GM12878 (cell line): ENCODE results near the gene CASP8AP2. TPM values are rescaled to one million over a fixed set of nuclear protein-coding genes. Genes with fewer than 3 reads are reported as not detected.

Experiments used
- ATAC-seq: fragments of 200-7000 bp; cut with Tn5 transposase; 3 replicates; pipeline ENCODE4 v1.9.1; 2020; ENCODE audit warnings: mild to moderate bottlenecking, moderate library complexity
- BruUV-seq: library from RNA; stranded (reverse); fragments of 400-500 nt; replicated peaks from 2 replicates; lab custom pipeline; 2021; lab: Mats Ljungman, UMichigan
- CTCF ChIA-PET: fragments of 300-600 bp; sonication (Branson Sonifier 250); formaldehyde crosslinking; extraction: SDS; loops from one replicate; lab custom pipeline; 2021; ENCODE audit warnings: inconsistent platforms; lab: Yijun Ruan, JAX
- POLR2A ChIA-PET: fragments of 350-600 bp; formaldehyde crosslinking; extraction: SDS; loops from one replicate; lab custom pipeline; 2021; ENCODE audit warnings: inconsistent platforms; lab: Charles Lee
- RAD21 ChIA-PET: fragments of 300-600 bp; sonication (Branson Sonifier 250); formaldehyde crosslinking; loops from one replicate; lab custom pipeline; 2023; ENCODE audit warnings: antibody characterized with exemption; ENCODE audit not compliant: unreplicated experiment; lab: Charles Lee
- SMC1A ChIA-PET: fragments of 300-600 bp; sonication (Branson Sonifier 250); formaldehyde crosslinking; loops from one replicate; lab custom pipeline; 2023; ENCODE audit not compliant: unreplicated experiment, uncharacterized antibody; lab: Charles Lee
- DNase-seq: peaks from one replicate; pipeline ENCODE4 v3.0.0-alpha.2; 2011; ENCODE audit warnings: low read depth, low spot score
- FAIRE-seq: peaks from 3 replicates; lab custom pipeline; 2011; peaks lifted over from hg19 to GRCh38; lab: Jason Lieb, UNC
- H2AFZ ChIP-seq: 2 replicates; pipeline ENCODE4 v1.6.0; 2011; ENCODE audit warnings: low read depth, low read length, control low read depth; ENCODE audit not compliant: control insufficient read depth
- H3K27ac ChIP-seq: 2 replicates; pipeline ENCODE4 v1.5.1; 2011; ENCODE audit warnings: control low read depth; ENCODE audit not compliant: control insufficient read depth, insufficient read depth
- H3K27me3 ChIP-seq, 2 experiments: replicated peaks in 1 of 2; 2 replicates each; pipeline versions ENCODE4 v1.6.0 to v1.6.1; 2011; ENCODE audit warnings: low read length in 1 of 2; ENCODE audit not compliant: control insufficient read depth in 2 of 2, insufficient read depth in 2 of 2
- H3K36me3 ChIP-seq, 2 experiments: 2 replicates each; pipeline ENCODE4 v1.5.1; 2011; ENCODE audit warnings: low read length in 1 of 2; ENCODE audit not compliant: control insufficient read depth in 2 of 2, insufficient read depth in 2 of 2
- H3K4me1 ChIP-seq: 2 replicates; pipeline ENCODE4 v1.6.1; 2011; ENCODE audit warnings: mild to moderate bottlenecking, low read length, moderate library complexity, mixed read lengths; ENCODE audit not compliant: control insufficient read depth, insufficient read depth
- H3K4me2 ChIP-seq: 2 replicates; pipeline ENCODE4 v1.6.0; 2011; ENCODE audit warnings: control low read depth; ENCODE audit not compliant: control insufficient read depth, insufficient read depth
- H3K4me3 ChIP-seq: fragments of 200-600 bp; sonication (generic); 2 replicates; pipeline ENCODE4 v1.5.1; 2016
- H3K79me2 ChIP-seq: 2 replicates; pipeline ENCODE4 v1.6.0; 2011; ENCODE audit warnings: low read length; ENCODE audit not compliant: control insufficient read depth, insufficient read depth
- H3K9ac ChIP-seq: 2 replicates; pipeline ENCODE4 v1.8.0; 2011; ENCODE audit warnings: low read length, control low read depth, mixed read lengths; ENCODE audit not compliant: control insufficient read depth, insufficient read depth
- H3K9me3 ChIP-seq: replicated peaks from 3 replicates; pipeline ENCODE4 v1.5.1; 2011; ENCODE audit warnings: mild to moderate bottlenecking, low read length; ENCODE audit not compliant: control insufficient read depth, insufficient read depth
- H4K20me1 ChIP-seq: 2 replicates; pipeline ENCODE4 v1.6.0; 2011; ENCODE audit not compliant: control insufficient read depth, insufficient read depth
- ATF7 ChIP-seq: fragments of 450-650 bp; IDR thresholded peaks from 2 replicates; pipeline ENCODE4 v1.6.1; 2016; ENCODE audit warnings: low read depth, mild to moderate bottlenecking
- BRCA1 ChIP-seq: IDR thresholded peaks from 2 replicates; pipeline ENCODE4 v1.6.1; 2011; ENCODE audit warnings: low read depth, low read length, improper control_type of control experiment
- FOXK2 ChIP-seq: fragments of 450-650 bp; IDR thresholded peaks from 2 replicates; pipeline ENCODE4 v1.6.1; 2017; ENCODE audit warnings: mild to moderate bottlenecking, moderate library complexity
- MEF2B ChIP-seq: fragments of 450-650 bp; IDR thresholded peaks from 2 replicates; pipeline ENCODE4 v1.6.1; 2018; ENCODE audit warnings: mild to moderate bottlenecking, moderate library complexity; ENCODE audit not compliant: partially characterized antibody, poor library complexity, severe bottlenecking
- NFYB ChIP-seq: IDR thresholded peaks from 2 replicates; pipeline ENCODE4 v1.6.1; 2011; ENCODE audit warnings: low read depth, mild to moderate bottlenecking, low read length, improper control_type of control experiment, moderate library complexity; ENCODE audit not compliant: insufficient read depth
- NR2C1 ChIP-seq: fragments of 450-650 bp; IDR thresholded peaks from 2 replicates; pipeline ENCODE4 v1.6.1; 2017; ENCODE audit warnings: antibody characterized with exemption, mild to moderate bottlenecking, moderate library complexity
- RUNX3 ChIP-seq: IDR thresholded peaks from 2 replicates; pipeline ENCODE4 v1.6.1; 2012; ENCODE audit warnings: low read length, inconsistent platforms
- SMAD5 ChIP-seq: IDR thresholded peaks from 2 replicates; pipeline ENCODE4 v1.6.1; 2016; ENCODE audit warnings: antibody characterized with exemption, low read depth
- SMARCA5 ChIP-seq: fragments of 450-650 bp; IDR thresholded peaks from 2 replicates; pipeline ENCODE4 v1.6.1; 2017; ENCODE audit warnings: mild to moderate bottlenecking
- SUPT20H ChIP-seq: IDR thresholded peaks from 2 replicates; pipeline ENCODE4 v1.6.1; 2011; ENCODE audit warnings: low read depth, mild to moderate bottlenecking, low read length, moderate library complexity, borderline replicate concordance; ENCODE audit not compliant: control insufficient read depth
- WGBS: methylation state at CpG from one replicate; pipeline ENCODE4 v1.1.6; 2016; ENCODE audit warnings: low lambda C conversion rate; ENCODE audit not compliant: insufficient replicate concordance, insufficient coverage; ENCODE audit errors: missing lambda C conversion rate; 5-methylcytosine and 5-hydroxymethylcytosine counted together
- in situ Hi-C: fragments of 300-500 bp; cut with MboI; formaldehyde crosslinking; loops from 9 replicates; pipeline ENCODE4 v1.14.3; 2018; ENCODE audit warnings: mixed read lengths
- intact Hi-C: fragments of 100-400 bp; cut with micrococcal nuclease; formaldehyde crosslinking; loops from one replicate; pipeline ENCODE4 v1.14.2; 2022; ENCODE audit not compliant: unreplicated experiment
- polyA plus RNA-seq, 11 experiments: library from polyadenylated mRNA; depleted of rRNA in 4 of 11; unstranded in 6 of 11; stranded (reverse) in 5 of 11; fragments of >200 nt; fragmentation: Nextera tagmentation in 4 of 11; fragmentation: Illumina TruSeq in 1 of 11; extraction: Ambion mirVana in 4 of 11; extraction: Trizol in 1 of 11; gene quantifications; 1 replicate in 1 of 11; 2 replicates in 10 of 11; pipeline versions ENCODE4 v1.2.1 to v1.2.3, GENCODE V29; 2011 to 2016; ENCODE audit warnings: inconsistent platforms in 2 of 11, missing spikeins in 2 of 11, low read depth in 1 of 11
- total RNA-seq, 4 experiments: library from RNA; depleted of rRNA in 3 of 4; stranded (reverse); fragments of >200 nt in 3 of 4; fragmentation: Illumina TruSeq in 1 of 4; extraction: Trizol in 1 of 4; gene quantifications; 2 replicates each; pipeline versions ENCODE4 v1.2.1 to v1.2.3, GENCODE V29; 2013 to 2021
- TF ChIP-seq, protein P1 (sequence below): IDR thresholded peaks from 2 replicates; pipeline ENCODE4 v1.6.1; 2012; ENCODE audit warnings: low read depth, low read length, improper control_type of control experiment
- TF ChIP-seq, protein P2 (sequence below): fragments of 450-650 bp; IDR thresholded peaks from 2 replicates; pipeline ENCODE4 v1.6.1; 2017; ENCODE audit warnings: low read depth, mild to moderate bottlenecking, moderate library complexity

Gene CASP8AP2
- total and polyA plus RNA-seq, 10 of the 15 experiments (the other 5 are each of a cell fraction or from before 2014, with no cell fraction given), result 11.1 to 28.7 (median 17.1) TPM

DNA sequence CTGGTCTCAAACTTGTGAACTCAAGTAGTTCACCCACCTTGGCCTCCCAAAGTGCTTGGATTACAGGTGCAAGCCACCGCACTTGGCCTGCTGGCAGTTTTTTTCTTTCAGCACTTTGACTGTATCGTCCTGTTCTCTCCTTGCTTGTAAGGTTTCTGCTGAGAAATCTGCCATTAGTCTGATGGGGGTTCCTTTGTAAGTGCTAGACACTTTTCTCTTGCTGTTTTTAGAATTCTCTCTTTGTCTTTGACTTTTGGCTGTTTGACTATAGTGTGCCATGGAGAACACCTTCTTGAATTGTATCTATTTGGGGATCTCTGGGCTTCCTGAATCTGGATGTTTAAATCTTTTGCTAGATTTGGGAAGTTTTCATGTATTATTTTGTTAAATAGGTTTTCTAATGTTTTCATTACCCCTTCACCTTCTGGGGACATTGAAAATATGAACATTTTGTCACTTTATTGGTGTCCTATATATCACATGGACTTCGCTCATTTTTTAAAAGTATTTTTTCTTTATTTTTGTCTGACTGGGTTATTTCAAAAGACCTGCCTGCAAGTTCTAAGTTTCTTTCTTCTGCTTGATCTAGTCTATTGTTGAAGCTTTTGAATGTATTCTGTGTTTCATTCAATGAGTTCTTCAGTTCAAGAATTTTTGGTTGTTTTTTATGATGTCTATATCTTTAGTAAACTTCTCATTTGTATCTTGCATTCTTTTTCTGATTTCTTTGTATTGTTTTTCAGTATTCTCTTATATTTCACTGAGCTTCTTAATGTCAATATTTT lies 86.6 kb downstream of the CASP8AP2 start:
- no TSS peak for BruUV-seq
- no peak for DNase-seq
- no peak for FAIRE-seq
- no peaks in the 10 kb centered on the region; the same call in 1 of the 3 replicates for H3K9me3 ChIP-seq
- ChIA-PET RAD21 (no interaction called here), SMC1A (no interaction called here), POLR2A (no interaction called here), CTCF (no interaction called here)
- in situ Hi-C loops (no loop called here), intact Hi-C loops (no loop called here)
- WGBS, result 74% methylated on average over 3 of the region's 3 CpGs
- no peak overlapping the region for H2AFZ ChIP-seq
- no peak overlapping the region for H3K9ac ChIP-seq
- H3K4me2 ChIP-seq, result no peak overlapping the region
- no peak overlapping the region for H3K4me3 ChIP-seq
- H3K4me1 ChIP-seq, result no peaks in the 10 kb centered on the region
- no peaks in the 10 kb centered on the region; a peak in 1 of 4 replicates for H3K27me3 ChIP-seq
- no peaks in the 10 kb centered on the region for H3K79me2 ChIP-seq
- H3K27ac ChIP-seq, result no peak overlapping the region
- no peaks in the 10 kb centered on the region for H3K36me3 ChIP-seq
- no peak for ATAC-seq
- no peaks in the 10 kb centered on the region for H4K20me1 ChIP-seq
- TF ChIP-seq SMARCA5 (no peak), SUPT20H (no peak), MEF2B (no peak), FOXK2 (no peak)
- TF ChIP-seq, protein P1, sequence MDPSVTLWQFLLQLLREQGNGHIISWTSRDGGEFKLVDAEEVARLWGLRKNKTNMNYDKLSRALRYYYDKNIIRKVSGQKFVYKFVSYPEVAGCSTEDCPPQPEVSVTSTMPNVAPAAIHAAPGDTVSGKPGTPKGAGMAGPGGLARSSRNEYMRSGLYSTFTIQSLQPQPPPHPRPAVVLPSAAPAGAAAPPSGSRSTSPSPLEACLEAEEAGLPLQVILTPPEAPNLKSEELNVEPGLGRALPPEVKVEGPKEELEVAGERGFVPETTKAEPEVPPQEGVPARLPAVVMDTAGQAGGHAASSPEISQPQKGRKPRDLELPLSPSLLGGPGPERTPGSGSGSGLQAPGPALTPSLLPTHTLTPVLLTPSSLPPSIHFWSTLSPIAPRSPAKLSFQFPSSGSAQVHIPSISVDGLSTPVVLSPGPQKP, result no peak

DNA sequence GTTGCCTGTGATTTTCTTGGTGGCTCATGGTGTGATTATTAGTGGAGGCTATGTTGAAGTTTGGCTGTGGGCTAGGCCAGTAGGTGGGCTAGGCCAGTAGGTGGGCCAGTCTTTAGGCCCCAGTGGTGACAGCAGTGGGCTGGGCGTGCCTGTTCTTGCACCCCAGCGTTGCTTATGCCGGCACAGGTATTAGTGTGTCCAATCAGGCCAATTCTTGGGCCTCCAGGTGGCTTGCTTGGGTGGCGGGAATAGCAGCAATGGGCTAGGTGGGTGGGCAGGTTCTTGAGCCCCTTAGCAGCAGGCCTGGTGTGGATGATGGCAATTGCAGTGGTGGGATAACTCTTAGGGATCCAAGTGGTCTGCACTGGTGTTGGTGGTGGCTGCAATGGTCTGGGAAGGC lies 87.5 kb downstream of the CASP8AP2 start:
- RAD21 ChIA-PET, result no interaction called here
- Histone ChIP-seq H3K9me3 (no peaks in the 10 kb centered on the region; the same call in 1 of the 3 replicates), H3K79me2 (no peaks in the 10 kb centered on the region), H3K27ac (no peak overlapping the region), H3K4me1 (no peaks in the 10 kb centered on the region), H3K4me2 (no peak overlapping the region), H3K36me3 (no peaks in the 10 kb centered on the region), H3K4me3 (no peak overlapping the region), H3K27me3 (no peaks in the 10 kb centered on the region; a peak in 1 of 4 replicates), H2AFZ (no peak overlapping the region), H3K9ac (no peak overlapping the region), H4K20me1 (no peaks in the 10 kb centered on the region)
- TF ChIP-seq NFYB, result no peak
- TF ChIP-seq, protein P2, sequence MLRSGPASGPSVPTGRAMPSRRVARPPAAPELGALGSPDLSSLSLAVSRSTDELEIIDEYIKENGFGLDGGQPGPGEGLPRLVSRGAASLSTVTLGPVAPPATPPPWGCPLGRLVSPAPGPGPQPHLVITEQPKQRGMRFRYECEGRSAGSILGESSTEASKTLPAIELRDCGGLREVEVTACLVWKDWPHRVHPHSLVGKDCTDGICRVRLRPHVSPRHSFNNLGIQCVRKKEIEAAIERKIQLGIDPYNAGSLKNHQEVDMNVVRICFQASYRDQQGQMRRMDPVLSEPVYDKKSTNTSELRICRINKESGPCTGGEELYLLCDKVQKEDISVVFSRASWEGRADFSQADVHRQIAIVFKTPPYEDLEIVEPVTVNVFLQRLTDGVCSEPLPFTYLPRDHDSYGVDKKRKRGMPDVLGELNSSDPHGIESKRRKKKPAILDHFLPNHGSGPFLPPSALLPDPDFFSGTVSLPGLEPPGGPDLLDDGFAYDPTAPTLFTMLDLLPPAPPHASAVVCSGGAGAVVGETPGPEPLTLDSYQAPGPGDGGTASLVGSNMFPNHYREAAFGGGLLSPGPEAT, result no peak
- TF ChIP-seq ATF7, result no peak
- no peak for TF ChIP-seq SUPT20H
- TF ChIP-seq NR2C1, result no peak
- TF ChIP-seq SMAD5, result no peak
- TF ChIP-seq MEF2B, result no peak
- TF ChIP-seq BRCA1, result no peak
- no peak for TF ChIP-seq RUNX3
- CTCF ChIA-PET, result no interaction called here
- in situ Hi-C loops (no loop called here), intact Hi-C loops (no loop called here)
- POLR2A ChIA-PET, result no interaction called here
- BruUV-seq, result no TSS peak
- ATAC-seq (no peak), FAIRE-seq (no peak), DNase-seq (no peak)
- WGBS, result 51% methylated on average over 4 of the region's 4 CpGs
- SMC1A ChIA-PET, result no interaction called here
